PC-9 (cell line): ENCODE measurements around the gene RBM39. TPM values are rescaled to one million over a fixed set of nuclear protein-coding genes. Genes with fewer than 3 reads are reported as not detected.
"Not testable (repeated sequence)": the region's sequence is repeated elsewhere in the genome, so short reads cannot be mapped to it uniquely, and the experiment has no call there.

Experiments
- BruUV-seq: library from RNA; stranded (reverse); fragments of 400-500 nt; replicated peaks from 2 replicates; lab custom pipeline; 2021; lab: Mats Ljungman, UMichigan
- CTCF ChIA-PET: fragments of 300-600 bp; sonication (Branson Sonifier 250); formaldehyde crosslinking; loops from one replicate; lab custom pipeline; 2022; ENCODE audit warnings: antibody characterized with exemption; lab: Charles Lee
- POLR2A ChIA-PET: fragments of 300-600 bp; sonication (Branson Sonifier 250); formaldehyde crosslinking; loops from one replicate; lab custom pipeline; 2022; ENCODE audit warnings: antibody characterized with exemption; ENCODE audit not compliant: unreplicated experiment; lab: Charles Lee
- DNase-seq, 2 experiments: peaks; one replicate each; pipeline versions ENCODE4 v3.0.0 to v3.0.0-alpha.2; 2015 to 2022; ENCODE audit warnings: mixed read lengths in 1 of 2
- H2AFZ ChIP-seq: fragments of 200-600 bp; sonication (generic); 2 replicates; pipeline ENCODE4 v1.8.1; 2017; ENCODE audit warnings: antibody characterized with exemption
- H3F3A ChIP-seq: fragments of 200-600 bp; sonication (generic); 2 replicates; pipeline ENCODE4 v1.8.1; 2017; ENCODE audit warnings: antibody characterized with exemption, mild to moderate bottlenecking, low read depth; ENCODE audit not compliant: insufficient read depth
- H3K27ac ChIP-seq: fragments of 200-600 bp; sonication (generic); 2 replicates; pipeline ENCODE4 v1.6.1; 2016; ENCODE audit warnings: mixed run types
- H3K27me3 ChIP-seq: fragments of 200-600 bp; sonication (generic); 2 replicates; pipeline ENCODE4 v1.6.1; 2016; ENCODE audit warnings: low read depth, mixed run types; ENCODE audit not compliant: insufficient read depth
- H3K36me3 ChIP-seq: fragments of 200-600 bp; sonication (generic); 2 replicates; pipeline ENCODE4 v1.6.1; 2016; ENCODE audit warnings: low read depth, mixed run types
- H3K4me1 ChIP-seq: fragments of 200-600 bp; sonication (generic); replicated peaks from 2 replicates; pipeline ENCODE4 v1.6.1; 2016; ENCODE audit warnings: mixed run types; ENCODE audit not compliant: insufficient read depth
- H3K4me2 ChIP-seq: fragments of 200-600 bp; sonication (generic); 2 replicates; pipeline ENCODE4 v1.6.1; 2017; ENCODE audit warnings: mixed run types
- H3K4me3 ChIP-seq: fragments of 200-600 bp; sonication (generic); 2 replicates; pipeline ENCODE4 v1.6.1; 2016; ENCODE audit warnings: mixed run types
- H3K79me2 ChIP-seq: fragments of 200-600 bp; sonication (generic); 2 replicates; pipeline ENCODE4 v1.6.1; 2017; ENCODE audit warnings: low read depth, mixed run types
- H3K9me2 ChIP-seq: fragments of 200-600 bp; sonication (generic); 2 replicates; pipeline ENCODE4 v1.8.1; 2017; ENCODE audit warnings: mild to moderate bottlenecking; ENCODE audit not compliant: insufficient read depth
- H3K9me3 ChIP-seq: fragments of 200-600 bp; sonication (generic); 2 replicates; pipeline ENCODE4 v1.8.1; 2016; ENCODE audit warnings: low read depth; ENCODE audit not compliant: insufficient read depth
- H4K20me1 ChIP-seq: fragments of 200-600 bp; sonication (generic); 2 replicates; pipeline ENCODE4 v1.8.1; 2017; ENCODE audit not compliant: insufficient read depth
- EZH2 ChIP-seq: fragments of 200-600 bp; sonication (generic); IDR thresholded peaks from 2 replicates; pipeline ENCODE4 v1.8.0; 2017; ENCODE audit warnings: antibody characterized with exemption, low read depth
- intact Hi-C: fragments of 100-400 bp; cut with micrococcal nuclease; formaldehyde crosslinking; loops from one replicate; pipeline ENCODE4 v1.10.0; 2022; ENCODE audit not compliant: unreplicated experiment
- total RNA-seq: library from RNA; stranded (reverse); gene quantifications from 2 replicates; pipeline ENCODE4 v1.2.3, GENCODE V29; 2021
- TF ChIP-seq, protein P1 (sequence below): fragments of 200-600 bp; sonication (generic); conservative IDR thresholded peaks from 2 replicates; pipeline ENCODE4 v1.6.1; 2017; ENCODE audit warnings: mixed run types, antibody characterized with exemption, mild to moderate bottlenecking, moderate library complexity

The RBM39 gene
- total RNA-seq, 1 experiment from 2014 or later, result 379 TPM

DNA sequence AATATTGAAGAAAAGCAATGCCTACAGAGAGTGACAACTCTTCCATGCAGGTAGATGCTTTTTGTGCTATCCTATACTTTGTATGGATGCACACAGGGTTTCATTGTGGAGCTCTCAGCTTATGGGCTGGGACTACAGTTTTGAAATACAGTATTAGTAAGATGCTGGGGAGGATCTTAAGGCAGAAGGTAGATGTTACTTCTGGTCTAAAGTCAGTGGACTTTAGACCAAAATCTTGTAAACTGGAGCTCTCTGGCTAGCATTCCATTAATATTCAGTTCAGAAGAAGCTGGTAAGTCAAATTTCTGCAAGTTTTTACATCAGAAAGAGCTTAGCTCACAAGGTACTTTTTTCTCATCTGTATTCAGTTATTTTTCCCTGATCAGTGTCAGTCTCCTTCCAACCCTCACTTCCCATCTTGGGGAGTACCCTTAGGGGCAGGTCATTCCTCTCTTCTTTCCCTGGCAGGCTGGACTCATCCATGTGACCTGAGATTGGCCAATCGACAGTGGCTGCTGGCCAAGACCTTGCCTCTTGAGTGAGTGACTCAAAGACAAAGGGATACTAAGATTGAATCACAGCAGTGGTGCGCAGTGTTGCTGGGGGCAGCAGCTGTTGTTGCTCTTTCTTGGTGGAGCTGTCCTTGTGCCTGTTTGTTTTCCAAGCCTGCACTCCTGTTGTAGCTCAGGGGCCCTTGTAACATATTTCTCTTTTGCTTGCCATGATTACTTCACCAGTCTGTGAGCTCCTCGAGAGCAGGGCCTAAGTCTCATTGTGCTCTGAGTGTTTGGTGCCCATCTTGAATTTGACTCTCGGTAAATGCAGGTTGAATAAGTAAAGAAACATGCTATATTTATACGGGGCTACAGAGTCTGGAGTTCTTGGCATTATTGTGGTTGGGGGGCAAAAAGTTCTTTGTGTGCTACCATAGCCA lies 26.9 kb upstream of the RBM39 start:
- peak; percentile 80 to 81 for DNase-seq
- Histone ChIP-seq H3K27ac (no peak overlapping the region), H3K27me3 (no peaks in the 10 kb centered on the region), H3K9me2 (no peaks in the 10 kb centered on the region), H3K9me3 (no peaks in the 10 kb centered on the region), H3F3A (peaks cover 12% of the 10 kb centered on the region), H3K79me2 (peaks cover 18% of the 10 kb centered on the region), H3K4me3 (no peak overlapping the region), H2AFZ (no peak overlapping the region), H3K36me3 (no peaks in the 10 kb centered on the region), H3K4me2 (peak overlapping the region; percentile 8; the same call in 1 of the 2 replicates), H4K20me1 (no peaks in the 10 kb centered on the region), H3K4me1 (peaks cover 12% of the 10 kb centered on the region)
- intact Hi-C loops, result no loop called here
- CTCF ChIA-PET, result interaction anchor here (0.6 to 0.7 kb wide), 2 partner anchors 20 to 436 kb away, joined by 3 to 4 read pairs; no protein-coding TSS in a partner anchor
- TF ChIP-seq EZH2, result no peak
- TF ChIP-seq, protein P1, sequence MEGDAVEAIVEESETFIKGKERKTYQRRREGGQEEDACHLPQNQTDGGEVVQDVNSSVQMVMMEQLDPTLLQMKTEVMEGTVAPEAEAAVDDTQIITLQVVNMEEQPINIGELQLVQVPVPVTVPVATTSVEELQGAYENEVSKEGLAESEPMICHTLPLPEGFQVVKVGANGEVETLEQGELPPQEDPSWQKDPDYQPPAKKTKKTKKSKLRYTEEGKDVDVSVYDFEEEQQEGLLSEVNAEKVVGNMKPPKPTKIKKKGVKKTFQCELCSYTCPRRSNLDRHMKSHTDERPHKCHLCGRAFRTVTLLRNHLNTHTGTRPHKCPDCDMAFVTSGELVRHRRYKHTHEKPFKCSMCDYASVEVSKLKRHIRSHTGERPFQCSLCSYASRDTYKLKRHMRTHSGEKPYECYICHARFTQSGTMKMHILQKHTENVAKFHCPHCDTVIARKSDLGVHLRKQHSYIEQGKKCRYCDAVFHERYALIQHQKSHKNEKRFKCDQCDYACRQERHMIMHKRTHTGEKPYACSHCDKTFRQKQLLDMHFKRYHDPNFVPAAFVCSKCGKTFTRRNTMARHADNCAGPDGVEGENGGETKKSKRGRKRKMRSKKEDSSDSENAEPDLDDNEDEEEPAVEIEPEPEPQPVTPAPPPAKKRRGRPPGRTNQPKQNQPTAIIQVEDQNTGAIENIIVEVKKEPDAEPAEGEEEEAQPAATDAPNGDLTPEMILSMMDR, result no peak
- POLR2A ChIA-PET, result interaction anchor here (0.7 to 1.0 kb wide), 3 partner anchors 27 to 316 kb away, joined by 3 to 28 read pairs (median 8); partner anchors contain the start of gene RBM39
- no TSS peak for BruUV-seq

DNA sequence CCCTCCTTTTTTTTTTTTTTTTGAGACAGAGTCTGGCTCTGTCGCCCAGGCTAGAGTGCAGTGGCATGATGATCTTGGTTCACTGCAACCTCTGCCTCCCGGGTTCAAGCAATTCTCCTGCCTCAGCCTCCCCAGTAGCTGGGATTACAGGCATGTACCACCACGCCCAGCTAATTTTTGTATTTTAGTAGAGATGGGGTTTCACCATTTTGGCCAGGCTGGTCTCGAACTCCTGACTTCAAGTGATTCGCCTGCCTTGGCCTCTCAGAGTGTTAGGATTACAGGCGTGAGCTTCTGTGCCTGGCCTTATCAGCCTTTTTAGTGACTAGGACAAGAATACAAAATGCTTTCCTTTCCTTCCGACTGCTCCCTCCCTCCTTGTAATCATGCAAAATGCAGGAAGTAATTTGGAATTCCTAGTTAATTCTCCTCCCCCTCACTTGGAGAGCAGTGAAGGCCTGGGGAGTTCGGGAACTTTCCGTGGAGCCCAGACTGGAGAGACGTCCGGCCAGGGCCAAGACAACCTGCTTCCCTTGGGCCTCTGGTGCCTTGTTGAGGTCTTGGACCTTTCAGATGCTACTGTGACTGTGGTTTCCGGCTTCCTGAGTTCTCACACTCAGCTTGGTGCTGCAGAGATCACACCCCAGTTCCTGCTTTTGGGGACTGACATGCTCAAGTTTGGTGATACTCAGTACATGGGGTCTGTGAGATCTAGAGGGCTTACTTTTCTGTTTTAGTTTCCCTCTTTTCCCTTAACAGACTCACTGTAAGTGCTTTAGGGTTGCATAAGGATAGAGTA lies 25.8 kb upstream of the RBM39 start:
- Histone ChIP-seq H4K20me1 (no peaks in the 10 kb centered on the region), H3K79me2 (peaks cover 7% of the 10 kb centered on the region), H3K27ac (no peak overlapping the region), H3K9me3 (no peaks in the 10 kb centered on the region), H3K36me3 (no peaks in the 10 kb centered on the region), H3K4me1 (peaks cover 4% of the 10 kb centered on the region), H3K27me3 (no peaks in the 10 kb centered on the region), H3K9me2 (no peaks in the 10 kb centered on the region), H3K4me3 (no peak overlapping the region), H2AFZ (no peak overlapping the region), H3F3A (peaks cover 12% of the 10 kb centered on the region), H3K4me2 (no peak overlapping the region)
- DNase-seq, result no peak
- CTCF ChIA-PET, result no interaction called here
- TF ChIP-seq EZH2, result no peak
- TF ChIP-seq, protein P1, result no peak
- POLR2A ChIA-PET, result interaction anchor here (0.7 kb wide), 1 partner anchor 107 kb away, joined by 3 read pairs; no protein-coding TSS in a partner anchor
- intact Hi-C loops, result no loop called here
- BruUV-seq, result no TSS peak

DNA sequence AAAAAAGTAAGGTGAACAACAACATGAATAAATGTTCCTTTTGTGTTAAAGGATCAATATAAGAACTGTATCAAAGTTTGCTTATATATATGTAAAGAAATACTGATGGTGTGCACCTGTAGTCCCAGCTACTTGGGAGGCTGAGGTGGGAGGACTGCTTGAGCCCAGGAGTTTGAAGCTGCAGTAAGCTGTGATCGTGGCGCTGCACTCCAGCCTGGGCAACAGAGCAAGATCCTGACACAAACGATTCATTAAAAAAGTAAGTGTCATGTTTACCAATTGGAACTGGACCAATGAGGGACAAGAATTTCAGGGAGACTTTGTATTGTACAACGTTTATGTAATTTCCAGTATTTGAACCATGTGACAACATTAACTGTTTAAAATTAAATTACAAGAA lies 24.8 kb upstream of the RBM39 start:
- no peak overlapping the region for H2AFZ ChIP-seq
- peaks cover 12% of the 10 kb centered on the region for H3F3A ChIP-seq
- no peaks in the 10 kb centered on the region for H3K9me2 ChIP-seq
- H3K4me1 ChIP-seq, result no peaks in the 10 kb centered on the region
- H3K4me3 ChIP-seq, result no peak overlapping the region
- no peaks in the 10 kb centered on the region for H3K79me2 ChIP-seq
- CTCF ChIA-PET, result no interaction called here
- no peaks in the 10 kb centered on the region for H3K9me3 ChIP-seq
- H3K27me3 ChIP-seq, result no peaks in the 10 kb centered on the region
- DNase-seq, result no peak
- TF ChIP-seq EZH2, result no peak
- TF ChIP-seq, protein P1, result no peak
- H3K36me3 ChIP-seq, result no peaks in the 10 kb centered on the region
- no TSS peak for BruUV-seq
- no peaks in the 10 kb centered on the region for H4K20me1 ChIP-seq
- POLR2A ChIA-PET, result no interaction called here
- intact Hi-C loops, result no loop called here
- H3K27ac ChIP-seq, result no peak overlapping the region
- H3K4me2 ChIP-seq, result no peak overlapping the region

DNA sequence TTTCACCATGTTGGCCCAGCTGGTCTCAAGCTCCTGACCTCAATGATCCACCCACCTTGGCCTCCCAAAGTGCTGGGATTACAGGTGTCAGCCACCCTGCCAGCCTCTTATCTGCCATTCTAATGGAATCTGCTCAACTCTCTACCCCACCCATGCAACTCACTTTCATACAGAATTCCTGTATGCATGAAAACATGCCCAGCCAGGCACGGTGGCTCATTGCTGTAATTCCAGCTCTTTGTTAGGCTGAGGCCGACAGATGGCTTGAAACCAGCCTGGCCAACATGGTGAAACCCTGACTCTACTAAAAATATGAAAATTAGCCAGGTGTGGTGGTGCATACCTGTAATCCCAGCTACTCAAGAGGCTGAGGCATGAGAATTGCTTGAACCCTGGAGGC lies 22.9 kb upstream of the RBM39 start:
- H3K9me2 ChIP-seq, H2AFZ ChIP-seq, H4K20me1 ChIP-seq, BruUV-seq, intact Hi-C loops, H3K27ac ChIP-seq, H3F3A ChIP-seq, H3K27me3 ChIP-seq, DNase-seq, H3K4me3 ChIP-seq, H3K4me2 ChIP-seq, H3K4me1 ChIP-seq, H3K9me3 ChIP-seq, POLR2A ChIA-PET, H3K36me3 ChIP-seq, H3K79me2 ChIP-seq: not testable (repeated sequence)
- CTCF ChIA-PET, result interaction anchor here (0.6 kb wide), 1 partner anchor 100 kb away, joined by 7 read pairs; no protein-coding TSS in a partner anchor
